AG09309 (cell line): ENCODE measurements around the gene NSMCE1.
"Not testable (repeated sequence)": the region's sequence is repeated elsewhere in the genome, so short reads cannot be mapped to it uniquely, and the experiment has no call there.

Experiments
- DNase-seq: peaks from one replicate; pipeline ENCODE4 v3.0.0-alpha.2; 2010; ENCODE audit warnings: low read depth
- H3K4me3 ChIP-seq: 2 replicates; pipeline ENCODE4 v1.5.1; 2011; ENCODE audit warnings: mild to moderate bottlenecking, low read depth, low read length, moderate library complexity; ENCODE audit not compliant: control insufficient read depth
- TF ChIP-seq, protein P1 (sequence below): IDR thresholded peaks from 2 replicates; pipeline ENCODE4 v1.5.1; 2011; ENCODE audit warnings: mild to moderate bottlenecking, low read depth, low read length, inconsistent platforms; ENCODE audit not compliant: insufficient read depth, control insufficient read depth; ENCODE audit errors: missing control alignments

Gene NSMCE1

DNA sequence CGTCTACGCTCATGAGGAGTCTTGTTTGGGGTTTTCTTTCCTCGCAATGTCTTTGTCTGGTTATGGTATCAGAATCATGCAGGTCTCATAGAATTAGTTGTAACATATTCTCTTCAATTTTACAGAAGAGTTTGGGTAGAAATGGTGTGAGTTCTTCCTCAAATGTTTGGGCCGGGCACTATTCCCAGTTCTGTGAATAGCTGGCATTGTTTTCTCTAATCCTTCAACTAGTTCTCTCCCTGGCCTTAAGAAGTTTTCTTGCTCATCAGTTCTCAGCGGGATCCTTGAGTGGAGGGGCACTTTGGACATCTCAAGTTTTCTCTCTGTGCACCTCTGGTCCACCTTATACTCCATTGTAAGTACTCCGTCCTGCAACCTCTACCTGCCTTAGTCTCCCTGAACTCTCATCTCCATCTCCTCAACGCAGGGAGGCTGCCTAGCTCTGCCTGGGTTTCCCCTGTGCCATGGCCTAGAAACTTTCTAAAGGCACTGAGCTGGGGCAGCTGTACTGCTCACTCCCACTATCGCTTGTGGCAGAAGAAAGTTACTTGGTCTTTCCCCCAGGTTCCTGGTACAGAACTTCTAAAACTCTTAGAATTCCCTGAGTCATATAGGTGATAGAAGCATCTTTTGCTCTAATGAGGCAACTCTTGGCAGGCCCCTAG lies 16.9 kb downstream of the NSMCE1 start:
- DNase-seq: no peak
- TF ChIP-seq, protein P1, sequence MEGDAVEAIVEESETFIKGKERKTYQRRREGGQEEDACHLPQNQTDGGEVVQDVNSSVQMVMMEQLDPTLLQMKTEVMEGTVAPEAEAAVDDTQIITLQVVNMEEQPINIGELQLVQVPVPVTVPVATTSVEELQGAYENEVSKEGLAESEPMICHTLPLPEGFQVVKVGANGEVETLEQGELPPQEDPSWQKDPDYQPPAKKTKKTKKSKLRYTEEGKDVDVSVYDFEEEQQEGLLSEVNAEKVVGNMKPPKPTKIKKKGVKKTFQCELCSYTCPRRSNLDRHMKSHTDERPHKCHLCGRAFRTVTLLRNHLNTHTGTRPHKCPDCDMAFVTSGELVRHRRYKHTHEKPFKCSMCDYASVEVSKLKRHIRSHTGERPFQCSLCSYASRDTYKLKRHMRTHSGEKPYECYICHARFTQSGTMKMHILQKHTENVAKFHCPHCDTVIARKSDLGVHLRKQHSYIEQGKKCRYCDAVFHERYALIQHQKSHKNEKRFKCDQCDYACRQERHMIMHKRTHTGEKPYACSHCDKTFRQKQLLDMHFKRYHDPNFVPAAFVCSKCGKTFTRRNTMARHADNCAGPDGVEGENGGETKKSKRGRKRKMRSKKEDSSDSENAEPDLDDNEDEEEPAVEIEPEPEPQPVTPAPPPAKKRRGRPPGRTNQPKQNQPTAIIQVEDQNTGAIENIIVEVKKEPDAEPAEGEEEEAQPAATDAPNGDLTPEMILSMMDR: no peak

DNA sequence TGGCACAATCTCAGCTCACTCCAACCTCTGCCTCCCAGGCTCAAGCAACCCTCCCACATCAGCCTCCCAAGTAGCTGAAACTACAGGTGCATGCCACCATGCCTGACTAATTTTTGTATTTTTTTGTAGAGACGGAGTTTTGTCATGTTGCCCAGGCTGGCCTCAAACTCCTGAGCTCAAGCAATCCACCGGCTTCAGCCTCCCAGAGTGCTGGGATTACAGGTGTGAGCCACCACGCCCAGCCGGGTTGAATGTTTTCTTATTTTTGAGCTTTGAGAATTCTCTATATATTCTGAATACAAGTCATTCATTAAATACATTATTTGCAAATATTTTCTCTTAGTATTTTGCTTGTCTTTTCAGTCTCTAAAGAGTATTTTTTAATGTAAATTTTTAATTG lies 19.7 kb downstream of the NSMCE1 start:
- not testable (repeated sequence) for DNase-seq

More for the DNA sequence above, 16.9 kb downstream of the NSMCE1 start:
- no peak overlapping the region for H3K4me3 ChIP-seq

DNA sequence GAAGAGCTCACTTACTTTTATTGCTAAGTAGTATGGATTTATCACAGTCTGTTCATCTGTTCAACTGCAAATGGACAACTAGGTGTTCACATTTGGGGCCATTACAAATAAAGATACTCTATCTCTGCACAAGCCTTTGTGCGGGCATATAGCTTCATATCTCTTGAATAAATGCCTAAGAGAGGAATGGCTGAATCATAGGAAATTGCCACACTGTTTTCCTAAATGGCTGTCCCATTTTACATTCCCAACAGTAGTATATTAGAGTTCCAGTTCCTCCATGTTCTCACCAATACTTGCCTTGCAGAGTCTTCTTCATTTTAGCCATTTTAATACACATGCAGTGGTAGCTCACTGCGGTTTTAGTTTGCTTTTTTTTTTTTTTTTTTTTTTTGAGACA lies 20.5 kb downstream of the NSMCE1 start:
- no peak overlapping the region for H3K4me3 ChIP-seq
- no peak for DNase-seq
- TF ChIP-seq, protein P1: no peak

More for the DNA sequence above, 19.7 kb downstream of the NSMCE1 start:
- H3K4me3 ChIP-seq: not testable (repeated sequence)

DNA sequence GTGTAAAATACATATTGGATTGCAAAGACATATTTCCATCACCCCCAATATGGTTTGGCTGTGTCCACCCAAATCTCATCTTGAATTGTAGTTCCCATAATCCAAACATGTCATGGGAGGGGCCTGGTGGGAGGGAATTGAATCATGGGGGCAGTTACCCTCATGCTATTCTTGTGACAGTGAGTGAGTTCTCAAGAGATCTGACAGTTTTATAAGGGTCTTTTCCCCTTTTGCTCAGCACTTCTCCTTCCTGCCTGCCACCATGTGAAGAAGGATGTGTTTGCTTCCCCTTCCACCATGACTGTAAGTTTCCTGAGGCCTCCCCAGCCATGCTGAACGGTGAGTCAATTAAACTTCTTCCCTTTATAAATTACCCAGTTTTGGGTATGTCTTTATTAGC lies 21.5 kb downstream of the NSMCE1 start:
- DNase-seq, H3K4me3 ChIP-seq: not testable (repeated sequence)

DNA sequence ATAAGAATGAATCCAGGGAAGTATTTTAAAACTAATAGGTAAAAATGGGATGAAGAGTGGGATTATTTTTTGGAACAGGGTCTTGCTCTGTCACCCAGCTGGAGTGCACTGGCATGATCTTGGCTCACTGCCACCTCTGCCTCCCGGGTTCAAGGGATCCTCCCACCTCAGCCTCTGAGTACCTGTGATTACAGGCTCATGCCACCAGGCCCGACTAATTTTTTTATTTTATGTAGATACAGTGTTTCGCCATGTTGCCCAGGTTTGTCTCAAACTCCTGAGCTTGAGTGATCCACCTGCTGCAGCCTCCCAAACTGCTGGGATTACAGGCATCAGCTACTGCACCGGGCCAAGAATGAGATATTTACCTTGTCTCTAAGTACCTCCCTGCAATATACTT lies 22.1 kb downstream of the NSMCE1 start:
- DNase-seq: no peak
- TF ChIP-seq, protein P1: no peak
- H3K4me3 ChIP-seq: no peak overlapping the region

DNA sequence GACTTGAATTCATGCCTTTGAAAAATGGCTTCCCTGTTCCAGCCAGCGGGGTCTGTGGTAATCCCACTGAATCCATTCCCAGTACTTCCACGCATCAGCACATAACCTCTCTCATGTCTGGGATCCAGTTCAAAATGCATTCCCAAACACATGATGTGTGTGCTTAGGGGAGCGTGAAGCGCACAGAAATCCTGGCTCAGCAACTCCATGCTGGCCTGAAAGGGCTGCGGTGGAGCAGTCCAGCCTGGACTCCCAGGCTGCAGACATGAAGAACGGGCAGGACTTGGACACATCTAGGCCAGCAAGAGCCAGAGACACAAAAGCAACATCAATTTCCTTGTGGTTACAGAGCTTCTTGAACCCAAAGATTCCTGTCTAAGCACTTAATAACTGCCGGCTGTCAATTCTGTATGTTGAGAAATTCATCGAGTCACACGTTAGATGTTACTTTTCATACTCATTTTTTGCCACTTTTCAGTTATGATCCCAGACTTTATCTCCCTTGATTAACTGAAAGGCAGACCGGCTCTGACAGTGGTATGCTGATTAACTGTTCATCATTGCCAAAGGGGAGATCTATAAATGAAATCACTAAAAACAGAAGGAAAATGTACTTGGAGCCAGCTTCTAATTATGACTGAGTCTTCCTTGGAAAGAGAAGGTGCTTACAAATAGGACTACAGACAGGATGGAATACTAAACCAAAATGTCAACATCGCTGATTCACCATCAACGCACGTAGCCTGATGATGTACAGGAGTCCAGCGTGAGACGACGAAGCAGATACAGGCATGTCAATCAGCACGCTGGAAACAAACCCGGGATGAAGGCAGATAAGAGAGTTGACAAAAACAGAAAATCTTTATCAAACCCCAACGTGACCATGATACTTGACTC lies 23.0 kb downstream of the NSMCE1 start:
- no peak for DNase-seq
- TF ChIP-seq, protein P1: no peak
- H3K4me3 ChIP-seq: no peak overlapping the region

DNA sequence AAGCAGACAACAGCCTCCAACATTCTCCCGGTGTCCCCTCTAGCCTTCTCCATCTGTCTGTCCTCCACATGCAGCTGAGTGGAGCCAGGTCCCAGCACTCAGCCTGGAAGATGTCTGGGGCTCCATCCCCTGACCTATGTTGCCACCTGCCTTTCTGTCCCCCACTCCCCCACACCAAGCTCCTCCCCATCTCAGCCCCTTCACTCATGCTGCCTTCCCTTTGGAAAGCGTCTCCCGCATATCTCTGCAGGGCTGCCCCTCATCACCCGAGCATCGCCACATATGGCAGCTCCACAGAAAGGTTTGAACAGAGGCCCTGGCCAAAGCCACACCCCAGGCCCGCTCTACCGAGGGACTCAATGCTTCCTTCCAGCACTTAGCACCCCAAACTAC lies 24.2 kb downstream of the NSMCE1 start:
- DNase-seq: no peak
- no peak overlapping the region for H3K4me3 ChIP-seq
- TF ChIP-seq, protein P1: no peak
